MG63 (cell line): ENCODE results near the gene ZNF273. TPM values are rescaled to one million over a fixed set of nuclear protein-coding genes. Genes with fewer than 3 reads are reported as not detected.
"Not testable (repeated sequence)": the region's sequence is repeated elsewhere in the genome, so short reads cannot be mapped to it uniquely, and the experiment has no call there.

Experiments
- DNase-seq: peaks from one replicate; pipeline ENCODE4 v3.0.0-alpha.2; 2020
- H3K27me3 ChIP-seq: fragments of 250-450 bp; sonication (Bioruptor Pico); 2 replicates; pipeline ENCODE4 v1.5.1; 2020; ENCODE audit warnings: mild to moderate bottlenecking, moderate library complexity
- H3K36me3 ChIP-seq: fragments of 250-450 bp; sonication (Bioruptor Pico); 2 replicates; pipeline ENCODE4 v1.5.1; 2020; ENCODE audit warnings: mild to moderate bottlenecking, moderate library complexity
- H3K4me3 ChIP-seq: fragments of 250-450 bp; sonication (Bioruptor Pico); 2 replicates; pipeline ENCODE4 v1.5.1; 2020; ENCODE audit warnings: mild to moderate bottlenecking, moderate library complexity
- H3K9me3 ChIP-seq: fragments of 250-450 bp; sonication (Bioruptor Pico); 2 replicates; pipeline ENCODE4 v1.5.1; 2020; ENCODE audit warnings: mild to moderate bottlenecking, moderate library complexity
- total RNA-seq: library from RNA; depleted of rRNA; stranded (reverse); fragments of >200 nt; shearing (Covaris generic); gene quantifications from 2 replicates; pipeline ENCODE4 v1.2.3, GENCODE V29; 2014; ENCODE audit warnings: low replicate concordance; rRNA removed

ZNF273 gene
- total RNA-seq = 1.2 TPM in 2 replicates

GRCh38 chr7:64902806-64903721, at the start of gene ZNF273:
Gene ZNF273 (plus strand): TSS chr7:64903273. CDS start chr7:64903318, 45 bp downstream.
- DNase-seq = peak; percentile 92
- Histone ChIP-seq H3K9me3 (no peaks in the 10 kb centered on the region), H3K4me3 (peak within 1 kb of the TSS; percentile 84), H3K36me3 (no peaks in the 10 kb centered on the region), H3K27me3 (no peaks in the 10 kb centered on the region)

- no peaks in the 10 kb centered on the region for H3K27me3 ChIP-seq
- no peak for DNase-seq
- H3K36me3 ChIP-seq = no peaks in the 10 kb centered on the region
- H3K4me3 ChIP-seq = no peak overlapping the region
- no peaks in the 10 kb centered on the region for H3K9me3 ChIP-seq
These were observed 49.4 kb upstream of the ZNF273 start for GRCh38 chr7:64853679-64854078.

- H3K27me3 ChIP-seq = no peaks in the 10 kb centered on the region
- H3K36me3 ChIP-seq = no peaks in the 10 kb centered on the region
- H3K4me3 ChIP-seq = no peak overlapping the region
- DNase-seq = no peak
- H3K9me3 ChIP-seq = no peaks in the 10 kb centered on the region
These were observed 48.1 kb upstream of the ZNF273 start for GRCh38 chr7:64854969-64855368.

- no peaks in the 10 kb centered on the region for H3K36me3 ChIP-seq
- no peak overlapping the region for H3K4me3 ChIP-seq
- no peaks in the 10 kb centered on the region for H3K27me3 ChIP-seq
- DNase-seq = no peak
- H3K9me3 ChIP-seq = no peaks in the 10 kb centered on the region
These were observed 40.1 kb upstream of the ZNF273 start for GRCh38 chr7:64863021-64863420.

GRCh38 chr7:64863530-64863929, 39.5 kb upstream of the ZNF273 start:
- not testable (repeated sequence) for H3K9me3 ChIP-seq, H3K4me3 ChIP-seq, H3K27me3 ChIP-seq, DNase-seq, H3K36me3 ChIP-seq

GRCh38 chr7:64863969-64864368, 39.1 kb upstream of the ZNF273 start:
- no peaks in the 10 kb centered on the region for H3K36me3 ChIP-seq
- no peak overlapping the region for H3K4me3 ChIP-seq
- H3K9me3 ChIP-seq = no peaks in the 10 kb centered on the region
- no peak for DNase-seq
- no peaks in the 10 kb centered on the region for H3K27me3 ChIP-seq

- DNase-seq = no peak
- Histone ChIP-seq H3K27me3 (no peaks in the 10 kb centered on the region), H3K36me3 (no peaks in the 10 kb centered on the region), H3K4me3 (no peak overlapping the region), H3K9me3 (no peaks in the 10 kb centered on the region)
These were observed 35.1 kb upstream of the ZNF273 start for GRCh38 chr7:64867863-64868440.

GRCh38 chr7:64868499-64868898, 34.6 kb upstream of the ZNF273 start:
- no peak for DNase-seq
- Histone ChIP-seq H3K36me3 (no peaks in the 10 kb centered on the region), H3K4me3 (no peak overlapping the region), H3K27me3 (no peaks in the 10 kb centered on the region), H3K9me3 (no peaks in the 10 kb centered on the region)

- H3K4me3 ChIP-seq = no peak overlapping the region
- no peaks in the 10 kb centered on the region for H3K9me3 ChIP-seq
- H3K27me3 ChIP-seq = no peaks in the 10 kb centered on the region
- no peaks in the 10 kb centered on the region for H3K36me3 ChIP-seq
- DNase-seq = no peak
These were observed 33.9 kb upstream of the ZNF273 start for GRCh38 chr7:64869121-64869725.

GRCh38 chr7:64869912-64870562, 33.0 kb upstream of the ZNF273 start:
- no peaks in the 10 kb centered on the region for H3K9me3 ChIP-seq
- H3K36me3 ChIP-seq = no peaks in the 10 kb centered on the region
- no peak for DNase-seq
- H3K27me3 ChIP-seq = no peaks in the 10 kb centered on the region
- H3K4me3 ChIP-seq = no peak overlapping the region

- H3K27me3 ChIP-seq = no peaks in the 10 kb centered on the region
- H3K9me3 ChIP-seq = no peaks in the 10 kb centered on the region
- no peaks in the 10 kb centered on the region for H3K36me3 ChIP-seq
- no peak for DNase-seq
- H3K4me3 ChIP-seq = no peak overlapping the region
These were observed 32.4 kb upstream of the ZNF273 start for GRCh38 chr7:64870656-64871055.

- H3K4me3 ChIP-seq = no peak overlapping the region
- DNase-seq = no peak
- no peaks in the 10 kb centered on the region for H3K27me3 ChIP-seq
- no peaks in the 10 kb centered on the region for H3K36me3 ChIP-seq
- H3K9me3 ChIP-seq = no peaks in the 10 kb centered on the region
These were observed 31.3 kb upstream of the ZNF273 start for GRCh38 chr7:64871761-64872160.

- Histone ChIP-seq H3K9me3 (no peaks in the 10 kb centered on the region), H3K27me3 (no peaks in the 10 kb centered on the region), H3K4me3 (no peak overlapping the region), H3K36me3 (no peaks in the 10 kb centered on the region)
- no peak for DNase-seq
These were observed 30.5 kb upstream of the ZNF273 start for GRCh38 chr7:64872351-64873154.

GRCh38 chr7:64873155-64873500, 29.9 kb upstream of the ZNF273 start:
- Histone ChIP-seq H3K27me3 (no peaks in the 10 kb centered on the region), H3K9me3 (no peaks in the 10 kb centered on the region), H3K36me3 (no peaks in the 10 kb centered on the region), H3K4me3 (no peak overlapping the region)
- no peak for DNase-seq

GRCh38 chr7:64873517-64873916, 29.6 kb upstream of the ZNF273 start:
- Histone ChIP-seq H3K27me3 (no peaks in the 10 kb centered on the region), H3K9me3 (no peaks in the 10 kb centered on the region), H3K4me3 (no peak overlapping the region), H3K36me3 (no peaks in the 10 kb centered on the region)
- DNase-seq = no peak

- no peaks in the 10 kb centered on the region for H3K27me3 ChIP-seq
- no peaks in the 10 kb centered on the region for H3K36me3 ChIP-seq
- no peak overlapping the region for H3K4me3 ChIP-seq
- no peaks in the 10 kb centered on the region for H3K9me3 ChIP-seq
- DNase-seq = peak; percentile 68
These were observed 29.0 kb upstream of the ZNF273 start for GRCh38 chr7:64874114-64874513.
